IPS DF 4.7 (cell line): ENCODE measurements around the gene C11orf42.
A peak's percentile ranks its signal among the peaks of the same experiment; 100 is the strongest.
"Not testable (repeated sequence)": the region's sequence is repeated elsewhere in the genome, so short reads cannot be mapped to it uniquely, and the experiment has no call there.

Source experiments
- DNase-seq: peaks from one replicate; pipeline ENCODE4 v3.0.0-alpha.2; 2013; ENCODE audit warnings: low spot score; ENCODE audit errors: extremely low read depth

Gene C11orf42

DNA sequence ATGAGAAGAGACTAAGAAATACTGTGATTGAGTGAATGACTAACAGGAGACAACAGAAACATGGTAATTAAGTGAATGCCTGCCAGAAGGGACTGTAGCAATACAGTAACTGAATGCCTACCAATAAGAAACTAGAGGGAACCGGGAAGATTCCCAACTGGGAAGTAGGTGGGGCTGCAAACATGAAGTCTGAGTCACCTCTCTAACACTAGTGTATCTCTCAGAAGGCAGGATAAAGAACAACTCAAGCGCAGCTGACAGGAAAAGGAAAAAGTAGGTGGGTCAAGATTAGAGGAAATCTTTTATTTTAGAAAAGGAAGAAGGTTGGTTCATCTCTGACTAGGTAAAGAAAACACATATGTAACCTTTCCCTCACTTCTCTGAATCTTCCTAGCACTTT lies 14.0 kb downstream of the C11orf42 start:
- DNase-seq, result no peak

GRCh38 chr11:6223854-6224253 lies 18.5 kb downstream of the C11orf42 start:
- DNase-seq, result no peak

GRCh38 chr11:6224421-6224820 lies 19.1 kb downstream of the C11orf42 start:
- no peak for DNase-seq

- DNase-seq, result no peak
Measured at GRCh38 chr11:6225024-6225423, 19.7 kb downstream of the C11orf42 start.

- DNase-seq, result no peak
Measured at GRCh38 chr11:6225896-6226295, 20.5 kb downstream of the C11orf42 start.

DNA sequence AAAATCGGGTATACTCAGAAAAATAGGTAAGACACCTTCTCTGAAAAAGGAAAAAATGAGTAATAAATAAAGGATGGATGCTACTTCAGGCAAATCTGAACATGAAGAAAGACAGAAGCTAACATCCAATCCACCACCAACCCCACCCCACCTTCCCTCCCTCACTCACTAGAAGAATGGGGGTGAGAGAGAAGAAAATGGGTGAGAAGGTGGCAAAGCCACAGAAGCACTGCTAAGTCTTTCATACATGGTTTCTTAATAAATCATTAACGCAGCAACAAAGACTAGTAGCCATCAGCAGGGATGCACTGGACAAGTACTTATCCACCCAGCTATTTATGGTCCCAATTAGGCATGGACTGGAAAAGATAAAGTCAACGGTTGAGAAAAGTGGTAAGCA lies 23.2 kb downstream of the C11orf42 start:
- DNase-seq, result no peak

- no peak for DNase-seq
Measured at GRCh38 chr11:6229911-6230310, 24.6 kb downstream of the C11orf42 start.

- no peak for DNase-seq
Measured at GRCh38 chr11:6232899-6233298, 27.5 kb downstream of the C11orf42 start.

DNA sequence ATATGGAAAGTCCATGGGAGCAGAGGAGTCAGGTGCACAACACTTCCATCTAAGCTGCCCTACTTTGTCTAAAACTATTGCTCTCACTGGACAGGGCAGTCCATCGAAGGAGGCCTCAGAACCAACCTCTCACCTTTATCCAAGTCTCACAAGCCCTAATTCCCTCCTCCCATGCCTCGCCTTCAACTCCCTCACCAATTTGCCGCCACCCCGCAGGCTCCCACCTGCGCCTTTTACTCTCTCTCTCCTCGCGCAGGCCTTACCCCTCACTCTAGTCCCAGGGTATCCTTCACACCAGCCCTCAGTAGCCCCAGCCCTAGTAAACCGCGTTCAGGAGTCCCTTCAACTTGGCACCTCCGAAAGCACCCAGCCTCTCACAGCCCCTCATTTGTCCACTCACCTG lies 28.6 kb downstream of the C11orf42 start:
- DNase-seq, result no peak

GRCh38 chr11:6234387-6235107 lies 29.2 kb downstream of the C11orf42 start, which contains the start of gene FHIP1B:
TSS of gene FHIP1B (minus strand) at chr11:6234636. CDS start at chr11:6224516, 10,120 bp downstream.
- DNase-seq, result peak; percentile 98

DNA sequence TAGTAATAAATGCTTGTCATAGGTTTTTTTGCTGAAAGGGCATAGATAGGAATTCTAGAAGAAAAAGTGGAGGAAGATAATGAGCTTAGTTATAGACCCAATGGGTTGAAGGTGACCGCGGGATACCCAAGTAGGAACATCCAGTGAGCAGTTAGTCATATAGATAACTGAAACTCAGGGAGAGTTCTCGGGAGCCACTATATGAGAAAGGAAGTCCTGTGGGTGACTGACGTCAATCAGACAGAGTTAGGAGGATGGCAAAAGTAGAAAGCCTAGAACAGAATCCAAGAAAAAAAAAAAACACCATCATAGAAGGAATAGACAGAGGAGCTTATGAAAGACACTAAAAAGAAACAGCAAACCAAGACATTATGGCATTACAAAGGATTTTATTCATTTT lies 31.9 kb downstream of the C11orf42 start:
- DNase-seq, result no peak

DNA sequence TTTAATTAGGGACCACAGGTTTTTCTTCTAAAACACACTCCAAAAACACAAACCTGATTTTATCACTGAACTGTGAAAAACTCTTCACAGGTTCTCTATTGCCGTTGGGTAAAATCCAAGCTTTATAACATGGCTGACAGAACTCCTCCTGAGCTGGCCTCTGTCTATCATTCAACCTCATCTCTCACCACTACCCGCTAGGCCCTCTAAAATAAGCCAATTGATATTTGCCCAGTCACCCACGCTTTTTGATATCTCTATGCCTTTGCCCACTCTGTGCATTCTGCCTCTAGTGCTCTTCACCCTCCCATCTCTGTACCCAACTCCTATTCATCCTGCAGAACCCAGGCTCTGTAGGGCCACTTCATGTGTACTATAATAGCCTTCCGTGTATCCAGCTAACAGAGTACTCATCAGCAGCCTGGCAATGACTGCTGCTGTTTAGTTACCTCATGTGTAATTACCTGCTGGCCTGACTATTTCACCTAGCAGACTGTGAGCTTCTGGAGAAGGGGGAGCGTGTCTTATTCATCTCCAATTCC lies 32.5 kb downstream of the C11orf42 start:
- DNase-seq, result no peak

DNA sequence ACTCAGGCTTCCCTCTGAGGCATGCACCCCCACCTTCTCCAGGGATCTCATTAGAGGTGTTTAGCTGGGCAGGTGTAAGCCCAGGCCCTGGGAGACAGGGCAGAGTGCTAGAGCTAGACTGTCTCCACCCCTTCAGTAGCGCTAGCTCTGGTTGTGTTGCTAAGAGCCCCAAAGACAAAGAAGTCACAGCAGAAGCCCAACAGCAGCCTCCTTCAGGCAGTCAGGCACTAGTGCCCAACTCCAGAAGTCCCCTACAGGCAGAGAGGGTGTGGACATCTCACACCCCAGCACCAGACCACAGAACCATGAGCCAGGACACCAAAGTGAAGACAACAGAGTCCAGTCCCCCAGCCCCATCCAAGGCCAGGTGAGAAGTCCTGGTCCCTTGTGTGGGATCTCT lies 33.5 kb downstream of the C11orf42 start, which contains the start of gene CNGA4:
TSS of gene CNGA4 (plus strand) at position 188 of the 400 bp plus-strand sequence. CDS start at position 306, 118 bp downstream.
- no peak for DNase-seq

GRCh38 chr11:6240139-6240538 lies 34.8 kb downstream of the C11orf42 start:
- DNase-seq, result no peak

DNA sequence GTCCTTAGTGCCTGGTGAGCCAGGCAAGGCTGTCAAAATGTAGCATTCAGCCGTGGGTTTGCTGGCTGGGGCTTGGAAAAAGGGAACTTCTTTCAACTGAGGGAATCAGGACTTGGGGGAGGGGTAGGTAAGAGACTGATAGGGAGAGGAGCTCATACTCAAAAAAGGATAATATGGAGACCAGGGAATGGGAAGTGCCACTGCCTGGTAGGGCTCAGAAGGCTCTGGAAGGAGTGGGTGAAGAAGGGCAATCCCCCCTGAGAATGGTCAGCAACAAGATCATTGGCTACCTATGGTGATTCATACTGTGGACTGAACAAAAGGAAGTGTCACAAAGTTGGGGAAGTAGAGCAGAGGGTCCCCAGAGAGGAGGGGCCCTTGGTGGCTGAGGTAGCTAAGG lies 35.4 kb downstream of the C11orf42 start:
- no peak for DNase-seq

- DNase-seq, result no peak
Measured at GRCh38 chr11:6241316-6241715, 36.0 kb downstream of the C11orf42 start.

GRCh38 chr11:6245536-6245935 lies 40.2 kb downstream of the C11orf42 start:
- no peak for DNase-seq

- no peak for DNase-seq
Measured at GRCh38 chr11:6248248-6248647, 42.9 kb downstream of the C11orf42 start.

- not testable (repeated sequence) for DNase-seq
Measured at GRCh38 chr11:6248897-6249296, 43.5 kb downstream of the C11orf42 start.

GRCh38 chr11:6249770-6250555 lies 44.6 kb downstream of the C11orf42 start:
- DNase-seq, result no peak

- peak; percentile 78 for DNase-seq
Measured at GRCh38 chr11:6251120-6251733, 45.9 kb downstream of the C11orf42 start.

DNA sequence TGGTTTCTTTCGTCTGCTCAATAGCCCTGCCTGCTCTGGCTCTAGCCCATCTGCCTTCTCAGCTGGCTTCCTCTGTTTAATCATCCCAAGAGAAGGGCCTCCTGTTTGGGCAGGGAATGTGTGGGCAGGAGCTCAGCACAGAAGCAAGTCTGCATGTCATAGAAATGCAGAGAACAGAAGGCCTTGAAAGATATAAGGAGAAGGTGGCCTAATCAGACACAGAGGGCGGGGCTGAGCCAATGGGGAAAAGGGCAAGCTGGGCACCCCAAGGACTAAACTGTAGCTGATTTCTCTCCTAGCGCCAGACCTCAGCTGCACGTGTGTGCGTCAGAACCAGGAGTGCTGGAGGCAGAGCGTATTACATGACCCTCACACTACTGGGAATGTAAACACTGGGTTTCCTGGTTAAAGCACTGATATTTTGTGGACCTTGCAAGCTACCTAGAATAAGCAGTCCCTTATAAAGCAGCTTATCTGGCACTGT lies 46.7 kb downstream of the C11orf42 start:
- no peak for DNase-seq
